GM10248 (cell line): Measurements from ENCODE around the gene FARS2.

Experiments
- CTCF ChIA-PET: fragments of 300-600 bp; sonication (Branson Sonifier 250); formaldehyde crosslinking; extraction: SDS; loops from one replicate; lab custom pipeline; 2021; ENCODE audit warnings: antibody characterized with exemption; lab: Yijun Ruan, JAX
- POLR2A ChIA-PET: fragments of 350-650 bp; sonication (Branson Sonifier 250); formaldehyde crosslinking; extraction: SDS; loops from one replicate; lab custom pipeline; 2020; ENCODE audit warnings: antibody characterized with exemption; lab: Yijun Ruan, JAX
- DNase-seq: peaks from one replicate; pipeline ENCODE4 v3.0.0; 2012; ENCODE audit errors: extremely low spot score
- CTCF ChIP-seq: IDR thresholded peaks from 2 replicates; pipeline ENCODE4 v1.5.1; 2012; ENCODE audit warnings: mild to moderate bottlenecking, low read depth; ENCODE audit errors: extremely low read depth, missing control alignments, control extremely low read depth

Gene FARS2

DNA sequence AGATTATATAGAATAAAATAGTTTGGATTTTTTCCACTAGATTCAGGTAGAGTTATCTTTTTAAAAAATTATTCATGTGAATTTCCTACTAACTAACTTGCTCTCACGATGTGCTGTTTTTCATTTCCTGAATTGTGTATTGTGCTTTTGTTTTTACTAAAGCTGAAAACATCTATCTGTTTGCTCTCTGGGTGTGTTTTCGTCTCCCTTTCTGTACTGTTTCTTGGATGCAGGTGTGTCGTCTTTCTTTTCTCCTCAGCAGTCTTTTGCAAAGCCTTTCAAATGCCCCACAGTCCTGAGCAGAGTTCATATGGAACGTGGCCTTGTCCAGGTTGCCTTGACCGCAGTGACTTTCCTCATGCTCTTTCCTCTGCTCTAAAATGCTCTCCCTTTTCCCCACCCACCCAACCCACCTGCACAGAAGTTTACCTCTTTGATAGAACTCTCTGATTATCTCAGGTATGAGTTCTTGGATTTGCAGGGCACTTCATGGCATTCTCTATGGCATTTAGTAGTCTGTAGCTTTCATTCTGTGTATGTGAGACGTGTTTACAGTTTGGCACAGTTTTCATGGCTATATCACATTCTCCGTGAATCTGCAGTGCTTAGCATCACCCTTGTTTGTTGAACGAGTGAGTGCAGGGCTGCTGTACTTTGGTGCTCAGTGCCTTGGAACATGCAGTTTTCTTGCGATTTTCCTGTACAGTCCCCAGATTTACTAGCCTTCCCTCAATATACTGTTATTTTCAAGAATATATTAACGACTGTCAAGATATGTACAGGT, 77.1 kb downstream of the FARS2 start:
- CTCF ChIA-PET: no interaction called here
- POLR2A ChIA-PET: no interaction called here
- DNase-seq: peak; percentile 37
- TF ChIP-seq CTCF: no peak

- CTCF ChIA-PET: interaction anchor here (1.0 to 2.4 kb wide), 2 partner anchors 10 to 37 kb away, joined by 6 to 13 read pairs; no protein-coding TSS in a partner anchor
- POLR2A ChIA-PET: no interaction called here
- no peak for TF ChIP-seq CTCF
- no peak for DNase-seq
Observed at GRCh38 chr6:5339786-5340185, 78.5 kb downstream of the FARS2 start.

DNA sequence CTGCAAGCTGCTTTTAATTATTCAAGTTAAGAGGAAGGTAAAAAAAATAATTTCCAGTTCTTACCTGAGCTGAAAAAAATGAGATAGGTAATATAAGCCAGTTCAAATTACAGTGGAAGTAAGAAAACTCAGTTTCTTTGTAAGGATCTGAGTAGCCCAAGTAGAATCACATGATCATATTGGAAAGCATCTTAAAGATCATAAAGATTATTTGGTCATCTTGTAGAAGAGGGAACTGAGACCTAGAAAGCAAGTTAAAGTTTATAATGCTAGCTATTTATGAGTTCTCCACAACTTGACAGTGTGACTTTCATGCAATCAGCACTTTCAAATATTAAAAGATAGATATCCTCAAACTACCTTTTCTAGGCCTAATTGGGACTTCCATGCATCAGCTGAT, 80.5 kb downstream of the FARS2 start:
- TF ChIP-seq CTCF: no peak
- POLR2A ChIA-PET: no interaction called here
- CTCF ChIA-PET: interaction anchor here (0.9 kb wide), 1 partner anchor 9 kb away, joined by 3 read pairs; no protein-coding TSS in a partner anchor
- DNase-seq: peak; percentile 19

DNA sequence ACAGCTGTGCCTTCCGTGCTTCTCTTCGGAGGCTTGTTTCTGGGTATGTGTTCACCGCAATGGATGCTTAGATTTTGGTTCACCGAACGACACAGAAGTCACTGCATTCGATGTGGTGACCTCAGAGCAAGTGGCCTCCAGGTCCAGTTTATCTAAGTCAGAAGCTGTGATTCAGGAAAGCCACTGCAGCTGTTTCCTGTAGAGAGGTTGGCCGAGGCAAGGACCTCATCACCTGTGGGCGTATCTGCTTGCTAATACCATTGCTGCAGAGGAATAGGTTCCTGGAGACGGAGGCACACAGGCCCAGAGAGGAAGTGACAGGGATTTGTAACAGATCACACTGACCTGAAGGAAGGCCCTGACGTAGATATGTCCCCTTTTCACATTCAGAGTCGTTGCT, 82.7 kb downstream of the FARS2 start:
- POLR2A ChIA-PET: no interaction called here
- no peak for TF ChIP-seq CTCF
- peak; percentile 24 for DNase-seq
- CTCF ChIA-PET: interaction anchor here (1.5 kb wide), 1 partner anchor 40 kb away, joined by 4 read pairs; no protein-coding TSS in a partner anchor

DNA sequence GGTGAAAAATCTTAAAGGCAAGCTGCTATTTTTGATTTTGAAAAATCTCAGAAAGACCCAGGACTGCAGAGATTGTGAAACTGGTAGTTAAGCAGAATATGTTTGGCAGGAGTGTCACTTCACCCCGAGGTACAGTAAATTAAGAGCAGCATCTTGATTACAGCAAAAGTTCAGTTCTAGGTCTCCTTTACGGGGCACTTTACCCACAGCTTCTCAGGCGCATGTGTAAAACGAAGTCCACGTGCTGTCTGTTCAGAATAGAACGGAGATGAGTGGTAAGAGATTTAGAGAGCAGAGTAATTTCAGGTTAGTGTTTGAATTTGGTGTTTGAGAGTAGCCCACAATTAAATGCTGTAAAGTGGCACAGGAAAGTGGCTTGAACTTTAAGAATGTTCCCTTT, 84.0 kb downstream of the FARS2 start:
- no peak for TF ChIP-seq CTCF
- CTCF ChIA-PET: no interaction called here
- POLR2A ChIA-PET: no interaction called here
- DNase-seq: no peak

DNA sequence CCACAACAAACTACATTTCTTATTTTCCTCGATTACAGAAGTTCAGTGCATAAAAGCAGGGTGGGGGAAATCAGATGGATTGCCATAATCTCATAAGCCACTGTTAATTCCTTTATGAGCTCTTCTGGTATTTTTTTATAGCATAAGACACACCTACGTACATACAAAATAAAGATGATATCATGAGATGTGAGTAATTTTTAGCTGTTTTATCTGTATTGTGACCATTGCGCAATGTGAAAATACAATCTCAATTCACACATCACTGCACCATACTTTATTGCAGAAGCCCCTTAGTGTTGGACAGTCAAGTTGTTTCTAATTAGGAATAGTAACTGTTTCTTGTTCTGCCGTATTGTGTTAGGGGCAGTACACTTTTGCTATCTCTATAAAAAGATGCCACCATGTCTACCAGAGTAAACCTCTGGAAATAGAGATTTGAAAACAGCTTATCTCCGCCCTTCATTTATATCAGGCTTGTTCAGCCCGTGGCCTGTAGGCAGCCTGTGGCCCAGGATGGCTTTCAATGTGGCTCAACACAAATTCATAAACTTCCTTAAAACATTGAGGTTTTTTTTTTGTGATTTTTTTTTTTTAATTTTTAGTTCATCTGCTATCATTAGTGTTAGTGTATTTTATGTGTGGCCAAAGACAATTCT, 90.4 kb downstream of the FARS2 start:
- TF ChIP-seq CTCF: no peak
- POLR2A ChIA-PET: interaction anchor here (0.6 kb wide), 1 partner anchor 14 kb away, joined by 3 read pairs; no protein-coding TSS in a partner anchor
- no peak for DNase-seq
- CTCF ChIA-PET: interaction anchor here (1.0 to 1.2 kb wide), 4 partner anchors 10 to 80 kb away, joined by 3 read pairs; no protein-coding TSS in a partner anchor
